A549 (cell line): ENCODE measurements around the gene LENG1. TPM values are rescaled to one million over a fixed set of nuclear protein-coding genes. Genes with fewer than 3 reads are reported as not detected.

Experiments used
- ATAC-seq, 2 experiments: fragments of 200-7000 bp in 1 of 2; fragments of >200 bp in 1 of 2; cut with Nextera tagmentation in 1 of 2; cut with Tn5 transposase in 1 of 2; 3 replicates each; pipeline versions ENCODE4 v1.8.0 to v1.9.1; 2018 to 2020; ENCODE audit warnings: mild to moderate bottlenecking in 1 of 2, moderate library complexity in 1 of 2
- CTCF ChIA-PET: fragments of 300-600 bp; sonication (Branson Sonifier 250); formaldehyde crosslinking; extraction: SDS; loops from one replicate; lab custom pipeline; 2021; ENCODE audit warnings: antibody characterized with exemption, inconsistent platforms; lab: Yijun Ruan, JAX
- POLR2A ChIA-PET: fragments of 350-600 bp; formaldehyde crosslinking; extraction: SDS; loops from one replicate; lab custom pipeline; 2021; ENCODE audit warnings: antibody characterized with exemption, inconsistent platforms; lab: Yijun Ruan, JAX
- DNase-seq, 2 experiments: peaks; one replicate each; pipeline versions ENCODE4 v3.0.0 to v3.0.0-alpha.2; 2011 to 2016; ENCODE audit warnings: low read depth in 1 of 2, low spot score in 1 of 2
- FAIRE-seq: peaks from 2 replicates; lab custom pipeline; 2011; peaks lifted over from hg19 to GRCh38; lab: Jason Lieb, UNC
- H3K27ac ChIP-seq, 2 experiments: fragments of >200 bp; sonication (Bioruptor Twin); formaldehyde crosslinking; 3 replicates each; pipeline ENCODE4 v1.5.1; 2016 to 2017
- H3K4me1 ChIP-seq: fragments of >200 bp; sonication (Bioruptor Twin); formaldehyde crosslinking; 3 replicates; pipeline ENCODE4 v1.6.1; 2016
- H3K4me2 ChIP-seq: fragments of >200 bp; sonication (Bioruptor Twin); formaldehyde crosslinking; 3 replicates; pipeline ENCODE4 v1.6.1; 2016
- H3K4me3 ChIP-seq: fragments of >200 bp; sonication (Bioruptor Twin); formaldehyde crosslinking; 3 replicates; pipeline ENCODE4 v1.5.1; 2016
- H3K9me3 ChIP-seq: fragments of >200 bp; sonication (Bioruptor Twin); formaldehyde crosslinking; 3 replicates; pipeline ENCODE4 v1.6.1; 2016
- EHF ChIP-seq: fragments of 250-450 bp; sonication (Bioruptor Pico); IDR thresholded peaks from 2 replicates; pipeline ENCODE4 v1.5.0; 2020; ENCODE audit warnings: mild to moderate bottlenecking
- ELK1 ChIP-seq: fragments of 150-350 bp; IDR thresholded peaks from 2 replicates; pipeline ENCODE4 v1.6.1; 2014; ENCODE audit warnings: low read depth, mild to moderate bottlenecking, low read length
- HMGXB4 ChIP-seq: fragments of 250-450 bp; sonication (Bioruptor Pico); IDR thresholded peaks from 2 replicates; pipeline ENCODE4 v1.5.0; 2021; ENCODE audit warnings: mild to moderate bottlenecking, moderate library complexity, borderline replicate concordance
- JUN ChIP-seq, 2 experiments: fragments of >200 bp; sonication (Bioruptor Twin); formaldehyde crosslinking; IDR thresholded peaks; 2 replicates in 1 of 2; 3 replicates in 1 of 2; pipeline ENCODE4 v1.6.1; 2016 to 2017
- KDM1A ChIP-seq: fragments of 200-600 bp; sonication (generic); IDR thresholded peaks from 2 replicates; pipeline ENCODE4 v1.6.1; 2016; ENCODE audit warnings: low read depth, mild to moderate bottlenecking
- NPAS2 ChIP-seq: fragments of 250-450 bp; sonication (Bioruptor Pico); IDR thresholded peaks from 2 replicates; pipeline ENCODE4 v1.8.0; 2022; ENCODE audit warnings: mild to moderate bottlenecking, moderate library complexity, borderline replicate concordance
- RFX5 ChIP-seq: fragments of 450-650 bp; IDR thresholded peaks from 2 replicates; pipeline ENCODE4 v1.7.1; 2014; ENCODE audit warnings: antibody characterized with exemption, mild to moderate bottlenecking, moderate library complexity
- RNF2 ChIP-seq: fragments of 200-600 bp; sonication (generic); IDR thresholded peaks from 2 replicates; pipeline ENCODE4 v1.6.1; 2016; ENCODE audit warnings: low read depth, mild to moderate bottlenecking, antibody characterized with exemption, moderate library complexity, borderline replicate concordance
- WGBS: methylation state at CpG from one replicate; pipeline ENCODE4 v1.1.6; 2017; ENCODE audit errors: missing lambda C conversion rate; 5-methylcytosine and 5-hydroxymethylcytosine counted together
- polyA plus RNA-seq, 4 experiments: library from polyadenylated mRNA; depleted of rRNA in 3 of 4; stranded (reverse); fragments of >200 nt; fragmentation: RNase III in 1 of 4; extraction: RNeasy Plus Mini Kit Qiagen cat#74134 plus additional on column Dnase treatment in 1 of 4; gene quantifications; 2 replicates in 3 of 4; 3 replicates in 1 of 4; pipeline ENCODE4 v1.2.3, GENCODE V29; 2011 to 2017
- TF ChIP-seq, protein P1 (sequence below): IDR thresholded peaks from 2 replicates; pipeline ENCODE4 v1.6.1; 2012

Gene LENG1
- polyA plus RNA-seq, 2 of the 4 experiments (the other 2 are of a cell fraction) = 13.3 to 13.8 TPM

DNA sequence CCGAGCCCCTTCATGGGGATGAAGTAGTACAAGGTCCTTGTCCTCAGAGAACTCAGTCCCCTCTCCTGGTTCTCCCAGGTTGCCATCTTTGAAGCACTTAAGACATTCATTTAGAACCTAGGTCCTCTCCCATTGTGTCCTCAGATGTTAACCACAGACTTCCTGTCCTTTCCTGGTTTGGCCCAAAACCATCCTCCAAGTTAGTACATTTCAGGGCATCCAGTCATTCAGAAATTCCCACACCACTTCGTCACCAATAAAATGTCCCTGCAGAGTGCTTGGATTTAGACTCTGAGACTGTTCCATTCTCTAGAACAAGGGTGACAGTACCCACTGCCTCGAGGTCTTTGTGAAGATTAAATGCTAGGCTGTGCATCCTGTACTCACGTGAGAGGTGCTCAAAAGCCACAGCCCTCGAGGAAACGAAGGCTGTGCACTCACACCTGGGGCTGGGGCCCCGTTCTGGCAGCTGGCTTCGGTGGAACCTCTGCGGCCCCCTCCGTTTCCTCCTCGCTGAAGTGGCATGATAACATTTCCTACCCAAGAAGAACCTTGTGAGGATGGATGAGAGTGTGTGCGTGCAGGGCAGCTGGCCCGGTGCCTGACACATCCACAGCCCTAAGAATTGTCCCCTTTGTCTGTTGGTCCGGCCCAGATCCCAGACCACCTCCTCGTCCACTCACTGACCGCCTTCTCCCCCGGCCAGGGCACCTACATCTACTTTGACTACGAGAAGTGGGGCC lies 4.7 kb downstream of the LENG1 start:
- TF ChIP-seq RNF2 = no peak
- no peak for TF ChIP-seq RFX5
- TF ChIP-seq ELK1 = no peak
- no peak overlapping the region for H3K27ac ChIP-seq
- no peak for DNase-seq
- no peaks in the 10 kb centered on the region for H3K9me3 ChIP-seq
- H3K4me3 ChIP-seq = no peak overlapping the region
- 90% methylated on average over 18 of the region's 18 CpGs for WGBS
- ChIA-PET CTCF (no interaction called here), POLR2A (interaction anchor here (2.1 kb wide), 2 partner anchors 18 kb away, joined by 10 to 14 read pairs; partner anchors contain the start of gene CNOT3)
- H3K4me1 ChIP-seq = peaks cover 10% of the 10 kb centered on the region
- no peak for FAIRE-seq
- no peak for ATAC-seq
- no peak overlapping the region for H3K4me2 ChIP-seq

DNA sequence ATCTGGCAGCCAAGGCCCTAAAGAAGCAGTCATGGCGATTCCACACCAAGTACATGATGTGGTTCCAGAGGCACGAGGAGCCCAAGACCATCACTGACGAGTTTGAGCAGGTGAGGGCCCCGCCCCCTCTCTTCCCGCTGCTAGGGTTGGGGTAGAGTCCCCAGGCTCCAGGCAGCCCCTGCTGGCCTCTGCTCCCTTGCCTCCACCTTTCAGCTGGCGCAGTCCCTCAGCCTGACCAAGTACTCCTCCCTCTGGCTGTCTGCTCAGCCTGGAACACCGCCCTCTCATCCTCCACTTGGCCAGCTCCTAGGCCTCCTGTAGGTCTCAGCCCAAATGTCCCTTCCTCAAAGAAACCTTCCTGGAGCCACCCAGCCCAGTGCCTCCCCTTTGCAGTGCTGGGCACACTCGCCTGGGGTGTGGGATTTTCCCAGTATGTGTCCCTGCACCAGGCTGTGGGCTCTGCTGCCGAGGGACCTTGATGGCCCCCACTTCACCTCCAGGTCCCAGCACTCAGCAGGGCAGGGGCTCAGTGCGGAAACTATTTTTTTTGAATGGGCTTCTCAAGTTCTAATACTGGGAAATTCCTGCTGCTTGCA lies 5.7 kb downstream of the LENG1 start:
- TF ChIP-seq, protein P1, sequence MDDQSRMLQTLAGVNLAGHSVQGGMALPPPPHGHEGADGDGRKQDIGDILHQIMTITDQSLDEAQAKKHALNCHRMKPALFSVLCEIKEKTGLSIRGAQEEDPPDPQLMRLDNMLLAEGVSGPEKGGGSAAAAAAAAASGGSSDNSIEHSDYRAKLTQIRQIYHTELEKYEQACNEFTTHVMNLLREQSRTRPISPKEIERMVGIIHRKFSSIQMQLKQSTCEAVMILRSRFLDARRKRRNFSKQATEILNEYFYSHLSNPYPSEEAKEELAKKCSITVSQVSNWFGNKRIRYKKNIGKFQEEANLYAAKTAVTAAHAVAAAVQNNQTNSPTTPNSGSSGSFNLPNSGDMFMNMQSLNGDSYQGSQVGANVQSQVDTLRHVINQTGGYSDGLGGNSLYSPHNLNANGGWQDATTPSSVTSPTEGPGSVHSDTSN = 0 out of 2 replicates have a peak, but pooled peaks have one; percentile 14
- TF ChIP-seq JUN (IDR thresholded peaks at IDR 0.05) = peak; percentile 17 to 47; a peak in 1 of 5 replicates
- no peak for TF ChIP-seq ELK1
- DNase-seq = no peak
- WGBS = 90% methylated on average over 10 of the region's 10 CpGs
- no peak overlapping the region for H3K4me2 ChIP-seq
- H3K9me3 ChIP-seq = no peaks in the 10 kb centered on the region
- peaks cover 10% of the 10 kb centered on the region for H3K4me1 ChIP-seq
- ChIA-PET POLR2A (interaction anchor here (2.1 kb wide), 1 partner anchor 17 kb away, joined by 10 read pairs; the partner anchor contains the start of gene CNOT3), CTCF (interaction anchor here (4.9 kb wide), 1 partner anchor 15 kb away, joined by 25 read pairs; no protein-coding TSS in a partner anchor)
- H3K4me3 ChIP-seq = no peak overlapping the region
- peak; percentile 9 to 14; a peak in 3 of 6 replicates for ATAC-seq
- FAIRE-seq = no peak
- H3K27ac ChIP-seq = no peak overlapping the region

GRCh38 chr19:54152878-54153524 lies 6.5 kb downstream of the LENG1 start:
- FAIRE-seq (no peak), DNase-seq (no peak), ATAC-seq (no peak)
- WGBS = 91% methylated on average over 15 of the region's 25 CpGs
- no peak overlapping the region for H3K4me2 ChIP-seq
- H3K4me3 ChIP-seq = no peak overlapping the region
- CTCF ChIA-PET = interaction anchor here (1.3 to 4.9 kb wide), 2 partner anchors 16 kb away, joined by 4 to 25 read pairs; partner anchors contain the start of gene CNOT3
- no peak overlapping the region for H3K27ac ChIP-seq
- TF ChIP-seq HMGXB4 (CRISPR knock-in tag) (no peak), KDM1A (no peak), JUN (IDR thresholded peaks at IDR 0.05) (0 out of 5 replicates have a peak, but pooled peaks of 1 of the 2 experiments have one; percentile 0), EHF (CRISPR knock-in tag) (no peak), NPAS2 (CRISPR knock-in tag) (no peak)
- H3K4me1 ChIP-seq = peaks cover 1% of the 10 kb centered on the region; the same call in 2 of the 3 replicates
- no peaks in the 10 kb centered on the region for H3K9me3 ChIP-seq
- POLR2A ChIA-PET = interaction anchor here (2.1 kb wide), 1 partner anchor 16 kb away, joined by 10 read pairs; the partner anchor contains the start of gene CNOT3
